AG10803 (cell line): ENCODE results near the gene NAALADL2.

Experiments
- DNase-seq: peaks from one replicate; pipeline ENCODE4 v3.0.0; 2010; ENCODE audit warnings: low read depth
- H3K4me3 ChIP-seq: 2 replicates; pipeline ENCODE4 v1.5.1; 2011; ENCODE audit warnings: mild to moderate bottlenecking, low read length, control low read depth
- TF ChIP-seq, protein P1 (sequence below): conservative IDR thresholded peaks from 2 replicates; pipeline ENCODE4 v1.5.1; 2011; ENCODE audit warnings: mild to moderate bottlenecking, low read length, control low read depth, inconsistent platforms

The NAALADL2 gene

DNA sequence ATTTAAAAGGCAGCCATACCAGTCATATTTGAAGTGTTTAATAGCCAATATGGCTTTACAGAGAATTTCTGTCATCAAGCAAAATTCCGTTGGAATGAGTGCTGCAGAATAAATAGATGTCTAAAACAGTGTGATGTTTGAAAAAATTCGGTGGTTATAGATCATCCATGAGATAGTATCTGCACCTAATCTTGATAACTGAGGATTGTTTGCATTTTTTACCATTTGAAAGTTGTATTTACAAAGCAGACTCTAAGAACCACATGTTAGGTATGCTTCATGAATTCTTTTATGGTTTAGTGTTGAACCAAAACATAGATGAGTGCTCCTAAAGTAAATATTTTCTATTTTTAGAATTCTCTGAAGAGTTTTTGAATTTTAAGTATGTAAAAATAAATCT is 476.1 kb downstream of the NAALADL2 start:
- DNase-seq, result peak; percentile 42

DNA sequence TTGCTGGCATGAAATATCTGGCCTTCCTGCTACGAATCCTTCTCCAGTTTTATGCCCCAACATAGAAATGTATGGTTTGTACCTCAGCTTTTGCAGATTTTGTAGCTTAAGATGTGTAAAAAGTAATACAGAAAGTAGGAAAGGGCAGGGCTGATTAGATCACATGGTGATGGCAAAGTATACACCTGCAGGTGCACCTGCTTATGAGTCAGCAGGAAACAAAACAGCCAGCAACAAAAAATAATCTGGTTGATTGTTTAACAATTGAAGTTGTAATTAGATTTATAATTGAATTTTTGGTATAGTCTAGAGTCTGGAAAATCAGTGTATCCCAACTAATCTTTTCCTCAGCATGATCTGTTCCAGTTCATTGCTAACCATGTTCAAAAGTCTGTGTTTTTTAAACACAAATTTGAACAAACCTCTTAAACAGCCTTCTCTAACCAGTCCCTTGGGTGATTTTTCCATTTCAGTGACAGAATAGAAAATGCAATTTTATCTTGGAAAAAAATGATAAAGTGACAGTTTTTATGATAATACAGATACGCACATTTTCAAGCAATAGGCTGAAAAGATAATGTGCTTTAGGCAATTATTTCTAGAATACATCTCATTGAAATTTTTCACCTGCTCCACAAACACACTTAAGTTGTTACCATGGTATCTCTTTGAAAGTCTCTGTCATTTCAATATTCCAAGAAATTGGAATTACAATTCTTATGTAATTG is 477.4 kb downstream of the NAALADL2 start:
- H3K4me3 ChIP-seq, result no peak overlapping the region
- TF ChIP-seq, protein P1, sequence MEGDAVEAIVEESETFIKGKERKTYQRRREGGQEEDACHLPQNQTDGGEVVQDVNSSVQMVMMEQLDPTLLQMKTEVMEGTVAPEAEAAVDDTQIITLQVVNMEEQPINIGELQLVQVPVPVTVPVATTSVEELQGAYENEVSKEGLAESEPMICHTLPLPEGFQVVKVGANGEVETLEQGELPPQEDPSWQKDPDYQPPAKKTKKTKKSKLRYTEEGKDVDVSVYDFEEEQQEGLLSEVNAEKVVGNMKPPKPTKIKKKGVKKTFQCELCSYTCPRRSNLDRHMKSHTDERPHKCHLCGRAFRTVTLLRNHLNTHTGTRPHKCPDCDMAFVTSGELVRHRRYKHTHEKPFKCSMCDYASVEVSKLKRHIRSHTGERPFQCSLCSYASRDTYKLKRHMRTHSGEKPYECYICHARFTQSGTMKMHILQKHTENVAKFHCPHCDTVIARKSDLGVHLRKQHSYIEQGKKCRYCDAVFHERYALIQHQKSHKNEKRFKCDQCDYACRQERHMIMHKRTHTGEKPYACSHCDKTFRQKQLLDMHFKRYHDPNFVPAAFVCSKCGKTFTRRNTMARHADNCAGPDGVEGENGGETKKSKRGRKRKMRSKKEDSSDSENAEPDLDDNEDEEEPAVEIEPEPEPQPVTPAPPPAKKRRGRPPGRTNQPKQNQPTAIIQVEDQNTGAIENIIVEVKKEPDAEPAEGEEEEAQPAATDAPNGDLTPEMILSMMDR, result no peak
- DNase-seq, result no peak

More for the DNA sequence above, 476.1 kb downstream of the NAALADL2 start:
- TF ChIP-seq, protein P1, result no peak
- H3K4me3 ChIP-seq, result no peak overlapping the region

DNA sequence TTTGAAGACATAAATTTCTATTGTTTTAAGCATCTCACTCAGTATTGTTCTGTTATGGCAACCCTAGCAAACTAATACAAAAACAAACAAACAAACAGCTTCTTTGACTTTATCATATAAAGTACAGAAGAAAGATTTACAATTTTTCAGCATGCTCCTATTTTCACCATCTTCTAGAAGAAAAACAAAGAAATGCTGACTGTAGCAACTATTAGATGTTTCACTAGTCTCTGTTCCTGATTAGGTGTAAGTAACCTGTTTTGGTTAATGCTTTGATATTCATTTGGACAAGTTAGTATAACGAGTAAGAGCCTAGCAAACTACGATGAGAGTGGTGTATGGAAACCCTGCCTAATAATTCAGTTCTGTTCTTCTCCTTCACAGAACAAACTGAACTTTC is 478.5 kb downstream of the NAALADL2 start:
- DNase-seq, result no peak
- H3K4me3 ChIP-seq, result no peak overlapping the region
- TF ChIP-seq, protein P1, result no peak

DNA sequence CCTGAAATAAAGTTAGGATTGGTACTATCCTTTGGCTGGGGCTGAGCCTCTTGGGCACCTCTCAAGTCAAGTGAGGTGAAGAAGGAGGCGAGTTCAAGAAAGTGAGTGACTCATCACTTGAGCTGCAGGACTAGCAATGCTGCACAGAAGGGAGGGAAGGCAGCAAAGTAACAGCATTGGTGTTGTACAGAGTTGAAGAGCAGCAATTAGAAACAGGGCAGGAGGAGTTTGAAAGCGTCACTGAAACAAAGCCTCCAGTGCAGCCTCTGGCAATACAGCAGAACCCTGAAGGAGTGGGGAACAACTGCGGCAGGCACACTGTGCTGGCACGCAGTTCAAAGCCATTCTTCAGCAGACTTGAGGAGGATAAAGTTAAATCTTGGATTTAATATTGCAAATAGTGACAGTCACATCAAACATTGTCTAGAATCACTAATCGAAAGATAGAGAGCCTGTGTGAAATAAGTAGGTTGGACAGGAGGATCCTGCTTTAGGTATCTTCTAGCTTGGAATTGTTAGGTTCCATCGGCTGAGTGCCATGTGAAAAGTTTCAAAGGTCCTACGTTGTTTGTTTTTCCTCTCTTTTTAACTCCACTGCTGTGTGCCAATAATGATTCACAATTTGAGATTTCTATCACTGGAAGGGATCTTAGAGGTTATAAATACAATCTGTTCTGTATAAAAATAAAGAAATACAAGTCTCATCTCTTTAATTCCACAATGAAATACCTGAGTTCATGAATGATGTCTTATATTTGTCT is 479.8 kb downstream of the NAALADL2 start:
- H3K4me3 ChIP-seq, result no peak overlapping the region; the same call in 1 of the 2 replicates
- TF ChIP-seq, protein P1, result no peak
- peak; percentile 76 for DNase-seq

DNA sequence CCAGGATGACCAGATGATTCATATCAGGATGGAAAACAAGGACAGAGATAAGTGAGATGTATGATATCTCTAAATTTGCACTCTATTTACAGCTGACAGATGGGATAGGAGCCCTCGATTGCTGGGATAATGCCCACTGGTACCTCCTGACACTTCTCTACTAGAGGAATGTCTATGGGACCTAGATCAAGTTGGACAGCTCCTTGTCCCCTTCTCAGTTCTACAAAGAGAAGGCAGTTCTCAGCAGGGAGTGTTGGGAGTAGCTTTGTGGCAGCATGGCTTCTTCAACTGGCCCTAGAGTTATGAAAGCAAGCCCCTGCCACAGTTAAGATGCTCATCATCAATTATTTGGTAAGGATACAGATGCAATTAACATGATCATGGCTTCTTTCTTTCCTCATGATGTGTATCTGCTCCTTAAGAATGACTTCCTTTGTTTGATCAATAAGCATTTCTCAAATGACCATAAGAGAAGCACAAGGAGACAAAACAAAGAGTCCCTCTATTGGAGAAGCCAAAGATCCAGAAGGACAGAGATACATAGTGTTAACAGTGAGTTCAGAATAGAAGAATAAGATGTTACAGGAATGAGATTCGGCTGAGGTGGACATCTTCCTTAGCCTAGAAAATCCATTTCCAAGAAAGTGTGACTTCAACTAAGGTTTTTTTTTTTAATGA is 481.3 kb downstream of the NAALADL2 start:
- H3K4me3 ChIP-seq, result no peak overlapping the region
- TF ChIP-seq, protein P1, result no peak
- DNase-seq, result no peak

DNA sequence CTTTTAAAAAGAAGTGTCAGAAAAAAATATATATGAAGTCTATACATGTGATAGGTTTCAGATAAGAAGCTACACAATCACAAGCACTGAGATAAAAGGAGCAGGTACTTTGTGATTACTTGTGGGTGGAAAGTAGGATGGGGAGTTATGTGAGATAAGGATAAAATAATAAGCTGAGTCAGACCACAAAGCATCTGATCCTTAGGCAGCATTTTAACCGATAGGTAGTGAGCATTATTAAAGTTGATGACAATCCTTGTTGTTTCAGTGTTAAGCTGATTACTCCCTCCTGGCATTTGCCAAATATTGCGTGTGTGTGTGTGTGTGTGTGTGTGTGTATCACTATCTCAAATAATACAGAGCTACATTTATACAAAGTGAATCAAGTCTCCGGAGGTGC is 483.1 kb downstream of the NAALADL2 start:
- TF ChIP-seq, protein P1, result no peak
- no peak for DNase-seq
- no peak overlapping the region for H3K4me3 ChIP-seq
